ENCODE results near the gene PKMYT1. TPM values are rescaled to one million over a fixed set of nuclear protein-coding genes. Genes with fewer than 3 reads are reported as not detected.
"Not testable (repeated sequence)": the region's sequence is repeated elsewhere in the genome, so short reads cannot be mapped to it uniquely, and the experiment has no call there.

Gene PKMYT1
- total RNA-seq, 1 donor from 2014 or later = 6.1 TPM

DNA sequence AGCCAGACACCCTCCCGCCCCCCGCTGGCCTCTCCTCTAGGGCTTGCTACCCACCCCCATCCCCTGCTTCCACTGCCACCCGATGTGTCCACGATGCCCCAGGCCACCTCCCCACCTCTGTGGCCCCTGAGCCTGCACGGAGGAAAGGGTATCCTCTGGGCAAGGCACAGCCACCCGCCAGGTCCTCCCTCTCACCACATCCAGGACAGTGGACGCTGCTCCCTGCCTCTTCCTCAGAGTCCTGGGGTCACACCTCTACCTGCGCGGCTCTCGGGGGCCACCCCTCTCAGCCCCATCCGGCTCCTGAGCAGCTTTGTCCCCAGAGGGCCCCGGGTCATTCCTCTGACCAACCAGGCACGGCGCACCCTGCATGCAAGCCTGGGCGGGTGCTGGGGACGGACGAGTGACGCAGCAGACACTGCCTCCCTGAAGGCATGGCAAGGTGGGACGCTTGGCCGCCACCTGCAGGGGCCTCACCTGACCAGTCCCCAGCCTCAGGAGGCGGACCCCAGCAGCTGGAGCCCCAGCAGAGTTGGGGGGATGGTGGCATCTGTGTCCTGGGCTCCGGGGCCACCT is 43.7 kb downstream of the PKMYT1 start:
- H3K27me3 ChIP-seq (ENCODE audit: control insufficient read depth, insufficient read depth, low read length) = no peaks in the 10 kb centered on the region
- peaks cover 2% of the 10 kb centered on the region for H3K36me3 ChIP-seq (ENCODE audit: control insufficient read depth, insufficient read depth, low read length)
- DNase-seq (ENCODE audit: low read depth) = no peak
- H3K4me3 ChIP-seq (ENCODE audit: low read depth, low read length) = no peak overlapping the region
- TF ChIP-seq, protein P1, sequence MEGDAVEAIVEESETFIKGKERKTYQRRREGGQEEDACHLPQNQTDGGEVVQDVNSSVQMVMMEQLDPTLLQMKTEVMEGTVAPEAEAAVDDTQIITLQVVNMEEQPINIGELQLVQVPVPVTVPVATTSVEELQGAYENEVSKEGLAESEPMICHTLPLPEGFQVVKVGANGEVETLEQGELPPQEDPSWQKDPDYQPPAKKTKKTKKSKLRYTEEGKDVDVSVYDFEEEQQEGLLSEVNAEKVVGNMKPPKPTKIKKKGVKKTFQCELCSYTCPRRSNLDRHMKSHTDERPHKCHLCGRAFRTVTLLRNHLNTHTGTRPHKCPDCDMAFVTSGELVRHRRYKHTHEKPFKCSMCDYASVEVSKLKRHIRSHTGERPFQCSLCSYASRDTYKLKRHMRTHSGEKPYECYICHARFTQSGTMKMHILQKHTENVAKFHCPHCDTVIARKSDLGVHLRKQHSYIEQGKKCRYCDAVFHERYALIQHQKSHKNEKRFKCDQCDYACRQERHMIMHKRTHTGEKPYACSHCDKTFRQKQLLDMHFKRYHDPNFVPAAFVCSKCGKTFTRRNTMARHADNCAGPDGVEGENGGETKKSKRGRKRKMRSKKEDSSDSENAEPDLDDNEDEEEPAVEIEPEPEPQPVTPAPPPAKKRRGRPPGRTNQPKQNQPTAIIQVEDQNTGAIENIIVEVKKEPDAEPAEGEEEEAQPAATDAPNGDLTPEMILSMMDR (IDR thresholded peaks at IDR 0.05; ENCODE audit: insufficient read depth, low read length, poor library complexity, severe bottlenecking) = no peak

DNA sequence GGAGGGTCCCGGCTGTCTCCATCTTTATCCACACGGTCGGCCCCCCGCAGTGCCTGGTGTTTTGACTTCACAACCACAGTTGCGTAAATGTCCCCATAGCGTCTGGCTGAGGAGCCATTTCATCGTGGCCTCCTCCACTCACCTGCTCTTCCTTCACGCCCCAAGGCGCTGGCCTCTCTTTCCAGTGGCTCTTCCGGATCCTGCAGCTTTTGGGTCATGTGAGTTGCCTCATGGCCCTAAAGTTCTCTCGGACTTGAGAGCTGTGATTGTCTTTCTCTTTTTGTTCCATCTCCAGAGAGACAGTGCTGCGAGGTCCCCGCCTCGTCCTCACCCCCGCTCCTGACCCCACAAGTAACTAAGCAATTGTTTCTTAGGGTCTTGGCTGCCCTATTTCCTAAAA is 45.8 kb downstream of the PKMYT1 start:
- Histone ChIP-seq H3K36me3 (ENCODE audit: control insufficient read depth, insufficient read depth, low read length) (no peaks in the 10 kb centered on the region), H3K27me3 (ENCODE audit: control insufficient read depth, insufficient read depth, low read length) (no peaks in the 10 kb centered on the region), H3K4me3 (ENCODE audit: low read depth, low read length) (no peak overlapping the region)
- no peak for DNase-seq (ENCODE audit: low read depth)
- TF ChIP-seq, protein P1 (IDR thresholded peaks at IDR 0.05; ENCODE audit: insufficient read depth, low read length, poor library complexity, severe bottlenecking) = no peak

DNA sequence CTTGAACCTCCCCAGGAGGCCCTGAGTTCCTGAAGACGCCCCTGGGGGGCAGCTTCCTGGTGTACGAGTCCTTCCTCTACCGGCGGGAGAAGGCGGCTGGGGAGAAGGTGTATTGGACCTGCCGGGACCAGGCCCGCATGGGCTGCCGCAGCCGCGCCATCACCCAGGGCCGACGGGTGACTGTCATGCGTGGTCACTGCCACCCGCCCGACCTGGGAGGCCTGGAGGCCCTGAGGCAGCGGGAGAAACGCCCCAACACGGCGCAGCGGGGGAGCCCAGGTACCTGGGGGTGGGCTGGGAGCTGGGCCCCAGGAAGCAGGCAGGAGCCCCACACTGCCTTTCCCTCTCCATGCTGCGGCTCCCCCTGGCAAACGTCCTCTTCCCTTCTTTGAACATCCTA is 46.5 kb downstream of the PKMYT1 start:
- no peak overlapping the region for H3K4me3 ChIP-seq (ENCODE audit: low read depth, low read length)
- no peak for DNase-seq (ENCODE audit: low read depth)
- no peaks in the 10 kb centered on the region for H3K36me3 ChIP-seq (ENCODE audit: control insufficient read depth, insufficient read depth, low read length)
- no peaks in the 10 kb centered on the region for H3K27me3 ChIP-seq (ENCODE audit: control insufficient read depth, insufficient read depth, low read length)
- TF ChIP-seq, protein P1 (IDR thresholded peaks at IDR 0.05; ENCODE audit: insufficient read depth, low read length, poor library complexity, severe bottlenecking) = no peak

DNA sequence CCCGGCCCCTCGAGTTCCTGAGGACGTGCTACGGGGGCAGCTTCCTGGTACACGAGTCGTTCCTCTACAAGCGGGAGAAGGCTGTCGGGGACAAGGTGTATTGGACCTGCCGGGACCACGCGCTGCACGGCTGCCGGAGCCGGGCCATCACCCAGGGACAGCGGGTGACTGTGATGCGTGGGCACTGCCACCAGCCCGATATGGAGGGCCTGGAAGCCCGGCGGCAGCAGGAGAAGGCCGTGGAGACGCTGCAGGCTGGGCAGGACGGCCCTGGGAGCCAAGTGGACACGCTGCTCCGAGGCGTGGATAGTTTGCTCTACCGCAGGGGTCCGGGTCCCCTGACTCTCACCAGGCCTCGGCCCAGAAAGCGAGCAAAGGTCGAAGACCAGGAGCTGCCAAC is 47.1 kb downstream of the PKMYT1 start:
- H3K36me3 ChIP-seq (ENCODE audit: control insufficient read depth, insufficient read depth, low read length) = no peaks in the 10 kb centered on the region
- H3K27me3 ChIP-seq (ENCODE audit: control insufficient read depth, insufficient read depth, low read length) = no peaks in the 10 kb centered on the region
- no peak for DNase-seq (ENCODE audit: low read depth)
- no peak overlapping the region for H3K4me3 ChIP-seq (ENCODE audit: low read depth, low read length)
- TF ChIP-seq, protein P1 (IDR thresholded peaks at IDR 0.05; ENCODE audit: insufficient read depth, low read length, poor library complexity, severe bottlenecking) = no peak

DNA sequence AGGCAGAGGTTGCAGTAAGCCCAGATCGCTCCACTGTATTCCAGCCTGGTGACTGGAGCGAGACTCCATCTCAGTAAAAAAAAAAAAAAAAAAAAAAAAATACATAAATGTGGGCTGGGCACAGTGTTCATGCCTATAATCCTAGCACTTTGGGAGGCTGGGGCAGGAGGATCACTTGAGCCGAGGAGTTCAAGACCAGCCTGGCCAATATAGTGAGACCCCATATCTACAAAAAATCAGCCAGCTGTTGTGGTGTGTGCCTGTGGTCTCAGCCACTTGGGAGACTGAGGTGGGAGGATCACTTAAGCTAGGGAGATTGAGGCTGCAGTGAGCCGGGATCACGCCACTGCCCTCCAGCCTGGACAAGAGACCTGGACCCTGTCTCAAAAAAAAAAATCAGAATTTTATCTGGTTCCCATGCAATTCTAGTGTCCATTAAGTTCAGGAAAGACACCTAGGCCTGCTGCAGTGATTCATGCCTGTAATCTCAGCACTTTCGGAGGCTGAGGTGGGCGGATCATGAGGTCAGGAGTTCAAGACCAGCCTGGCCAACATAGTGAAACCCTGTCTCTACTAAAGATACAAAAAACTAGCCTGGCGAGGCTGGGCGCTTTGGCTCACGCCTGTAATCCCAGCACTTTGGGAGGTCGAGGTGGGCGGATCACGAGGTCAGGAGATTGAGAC is 48.9 kb downstream of the PKMYT1 start:
- not testable (repeated sequence) for H3K27me3 ChIP-seq (ENCODE audit: control insufficient read depth, insufficient read depth, low read length); H3K4me3 ChIP-seq (ENCODE audit: low read depth, low read length); H3K36me3 ChIP-seq (ENCODE audit: control insufficient read depth, insufficient read depth, low read length); DNase-seq (ENCODE audit: low read depth)

DNA sequence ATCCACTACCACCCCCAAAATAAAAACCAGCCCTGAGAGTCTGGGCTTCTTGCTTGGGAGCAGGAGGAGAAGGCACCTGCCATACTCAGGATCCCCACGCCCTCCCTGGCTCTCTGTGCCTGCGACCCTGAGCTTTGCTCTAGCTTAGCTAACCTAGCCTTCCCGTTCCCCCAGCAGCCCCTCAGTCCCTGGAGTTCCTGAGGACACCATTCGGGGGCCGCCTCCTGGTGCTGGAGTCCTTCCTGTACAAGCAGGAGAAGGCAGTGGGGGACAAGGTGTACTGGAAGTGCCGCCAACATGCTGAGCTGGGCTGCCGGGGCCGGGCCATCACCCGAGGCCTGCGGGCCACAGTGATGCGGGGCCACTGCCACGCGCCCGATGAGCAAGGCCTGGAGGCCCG is 50.0 kb downstream of the PKMYT1 start:
- Histone ChIP-seq H3K27me3 (ENCODE audit: control insufficient read depth, insufficient read depth, low read length) (no peaks in the 10 kb centered on the region), H3K36me3 (ENCODE audit: control insufficient read depth, insufficient read depth, low read length) (no peaks in the 10 kb centered on the region), H3K4me3 (ENCODE audit: low read depth, low read length) (no peak overlapping the region)
- no peak for DNase-seq (ENCODE audit: low read depth)
- TF ChIP-seq, protein P1 (IDR thresholded peaks at IDR 0.05; ENCODE audit: insufficient read depth, low read length, poor library complexity, severe bottlenecking) = no peak
